IPS-18c (cell line): ENCODE results near the gene ATXN7L2.

Experiments
- H3K4me3 ChIP-seq: 2 replicates; pipeline ENCODE4 v1.7.0; 2013; ENCODE audit warnings: low read depth, mild to moderate bottlenecking, low read length, moderate library complexity; ENCODE audit not compliant: insufficient read depth
- H3K9me3 ChIP-seq: one replicate; pipeline ENCODE4 v1.6.1; 2013; ENCODE audit warnings: mild to moderate bottlenecking, low read length, moderate library complexity; ENCODE audit not compliant: control insufficient read depth, insufficient read depth

ATXN7L2 gene

DNA sequence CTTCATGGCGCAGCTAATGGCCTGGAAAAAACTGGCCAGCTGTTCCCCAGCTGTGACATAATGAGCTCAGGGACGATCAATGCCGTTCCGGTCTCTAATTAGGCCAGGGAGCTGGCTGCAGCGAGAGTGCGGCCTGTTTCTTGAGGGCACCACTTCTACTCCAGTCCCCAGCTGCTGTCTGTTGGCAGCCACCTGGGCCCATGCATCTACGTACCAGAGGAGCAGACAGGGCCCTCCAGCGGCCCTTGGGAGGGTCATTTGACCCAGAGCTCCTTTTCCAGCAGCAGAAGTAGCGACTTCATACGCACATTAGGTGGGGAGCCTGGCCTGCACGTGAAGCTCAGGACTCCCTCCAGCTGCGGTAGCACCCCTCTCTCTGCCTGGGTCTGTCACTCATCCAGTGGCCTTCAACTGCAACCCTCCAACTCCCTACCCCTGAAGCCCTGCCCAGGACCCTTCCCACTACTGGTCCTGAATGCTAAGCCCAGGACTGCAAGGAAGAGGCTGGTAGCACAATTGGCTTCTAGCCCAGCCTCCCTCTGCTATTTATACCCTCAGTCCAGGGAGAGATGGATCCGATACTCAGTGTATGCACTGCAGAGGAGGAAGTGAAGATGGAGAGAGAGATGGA, 46.9 kb downstream of the ATXN7L2 start:
- Histone ChIP-seq H3K9me3 (no peaks in the 10 kb centered on the region), H3K4me3 (no peak overlapping the region)

DNA sequence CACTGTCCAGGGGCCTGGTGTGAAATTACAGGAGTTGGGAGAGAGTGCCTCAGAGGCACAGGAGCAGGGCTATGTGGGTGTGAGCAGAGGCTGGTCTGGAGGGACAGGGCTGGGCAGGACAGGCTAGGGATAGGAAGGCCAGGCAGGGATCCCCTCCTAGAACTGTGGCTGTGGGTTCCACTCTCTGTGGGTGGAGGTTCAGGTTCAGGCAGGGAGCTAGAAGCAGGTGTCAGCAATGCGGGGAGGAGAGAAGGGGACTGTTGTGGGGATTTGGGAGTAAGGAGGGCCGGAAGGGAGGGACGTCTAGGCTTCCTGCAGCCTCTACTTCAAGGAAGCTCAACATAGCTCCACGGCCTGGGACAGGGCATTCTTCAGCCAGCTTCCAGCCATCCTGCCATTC, 47.7 kb downstream of the ATXN7L2 start:
- Histone ChIP-seq H3K9me3 (no peaks in the 10 kb centered on the region), H3K4me3 (no peak overlapping the region)

DNA sequence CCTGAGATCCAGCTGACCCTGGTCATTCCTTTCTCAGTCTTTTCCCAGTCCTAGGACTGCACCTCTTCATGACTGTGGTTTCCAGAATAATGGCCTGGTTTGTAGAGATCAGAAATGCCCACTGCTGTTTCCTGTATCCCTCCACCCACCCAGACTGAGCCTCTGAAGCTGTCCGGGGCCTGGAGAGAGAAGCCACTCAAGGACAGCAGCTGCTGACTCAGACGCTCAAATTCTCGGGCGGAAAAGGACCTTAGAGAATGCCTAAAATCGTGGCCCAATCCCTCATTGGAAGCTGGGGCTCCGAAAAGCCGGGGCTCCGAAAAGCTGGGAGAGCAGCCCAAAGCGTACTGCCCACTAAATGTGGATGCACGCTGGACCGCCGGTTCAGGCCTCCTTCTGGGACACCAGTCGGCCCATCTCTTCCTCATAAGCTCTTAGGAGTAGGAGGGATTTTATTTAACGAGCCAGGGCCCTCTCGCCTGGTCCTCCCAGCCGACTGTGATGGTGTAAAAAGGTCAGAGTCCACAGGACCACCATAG, 48.2 kb downstream of the ATXN7L2 start:
- Histone ChIP-seq H3K9me3 (no peaks in the 10 kb centered on the region), H3K4me3 (no peak overlapping the region)

DNA sequence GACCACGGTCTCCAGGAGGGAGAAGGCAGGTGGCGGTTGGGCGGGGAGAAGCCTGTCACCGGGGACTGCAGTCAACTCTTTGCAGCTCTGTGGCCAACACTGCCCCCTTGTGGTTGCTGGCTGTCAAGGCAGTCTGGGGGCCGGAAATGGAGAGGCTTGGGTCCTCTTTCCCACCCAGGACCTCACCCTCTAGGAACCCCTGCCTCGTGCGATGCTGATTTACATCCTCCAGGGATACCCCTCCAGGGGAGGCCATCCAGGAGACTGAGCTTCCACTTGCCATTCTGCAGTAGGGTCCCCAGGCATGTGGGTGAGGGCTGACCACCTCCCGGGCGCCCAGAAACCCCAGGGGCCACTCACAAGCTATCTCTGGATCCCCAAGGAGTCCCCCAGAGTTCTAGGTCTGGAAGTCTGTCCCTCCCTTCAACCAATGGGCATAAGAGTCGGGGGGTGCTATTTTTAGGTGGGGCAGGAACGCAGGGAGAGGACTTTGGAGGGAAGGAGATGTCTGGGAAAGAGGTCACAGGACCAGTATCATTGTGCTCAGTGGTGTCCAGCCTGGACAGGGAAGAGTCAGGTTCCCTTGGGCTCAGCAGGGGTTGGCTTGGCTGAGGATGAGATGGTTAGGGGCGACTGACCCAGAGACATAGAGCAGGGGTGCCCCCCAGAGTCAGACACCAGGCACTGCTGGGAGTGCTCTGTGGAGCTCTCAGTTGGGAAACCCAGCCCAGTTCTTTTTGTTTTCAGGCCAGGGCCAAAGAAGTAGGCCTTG, 48.8 kb downstream of the ATXN7L2 start:
- no peak overlapping the region; the same call in 1 of the 2 replicates for H3K4me3 ChIP-seq
- no peaks in the 10 kb centered on the region for H3K9me3 ChIP-seq

DNA sequence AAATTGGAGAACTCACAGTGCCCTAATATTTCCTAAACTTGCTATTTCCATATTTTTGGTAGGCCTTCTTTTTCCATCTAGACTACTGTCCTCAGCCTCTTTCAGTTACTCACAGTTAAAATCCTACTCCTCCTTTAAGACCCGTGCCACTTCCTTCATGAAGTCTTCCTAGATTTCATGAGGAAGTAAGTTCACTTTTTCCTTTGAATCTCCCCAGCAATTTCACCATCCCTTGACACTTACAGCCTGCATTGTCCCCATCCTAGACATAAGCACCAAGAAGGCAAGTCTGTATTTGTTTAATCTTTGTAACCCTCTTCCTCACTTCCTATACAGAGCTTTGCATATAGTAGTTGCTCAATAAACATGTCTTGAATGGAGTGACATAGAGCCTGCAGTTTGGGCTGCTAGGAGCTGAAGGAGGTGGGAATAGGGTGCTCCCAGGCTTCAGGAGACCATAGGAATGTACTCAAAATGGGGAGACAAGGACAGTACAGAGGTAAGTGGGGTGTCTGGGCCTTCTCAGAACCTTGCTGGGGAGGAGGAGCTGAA, 50.7 kb downstream of the ATXN7L2 start:
- Histone ChIP-seq H3K9me3 (no peaks in the 10 kb centered on the region), H3K4me3 (no peak overlapping the region)

DNA sequence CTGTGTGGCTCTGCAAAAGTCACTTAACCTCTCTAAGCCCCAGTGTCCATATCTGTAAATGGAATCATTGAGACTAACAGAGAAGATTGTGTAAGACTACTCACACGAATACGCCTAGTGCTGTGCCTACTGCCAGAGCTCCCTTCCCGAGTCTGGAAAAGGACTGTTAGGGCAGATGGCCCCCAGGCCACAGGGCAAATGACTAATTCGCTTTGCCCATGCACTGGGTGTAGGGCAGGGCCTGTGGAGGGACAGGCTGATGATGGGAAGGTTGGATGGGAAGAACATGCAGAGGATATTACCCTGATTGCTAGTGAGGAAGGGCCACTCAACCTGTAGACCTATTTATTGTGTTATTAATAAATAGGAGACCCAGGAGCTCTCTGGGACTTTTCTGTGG, 51.8 kb downstream of the ATXN7L2 start:
- Histone ChIP-seq H3K9me3 (no peaks in the 10 kb centered on the region), H3K4me3 (no peak overlapping the region)

DNA sequence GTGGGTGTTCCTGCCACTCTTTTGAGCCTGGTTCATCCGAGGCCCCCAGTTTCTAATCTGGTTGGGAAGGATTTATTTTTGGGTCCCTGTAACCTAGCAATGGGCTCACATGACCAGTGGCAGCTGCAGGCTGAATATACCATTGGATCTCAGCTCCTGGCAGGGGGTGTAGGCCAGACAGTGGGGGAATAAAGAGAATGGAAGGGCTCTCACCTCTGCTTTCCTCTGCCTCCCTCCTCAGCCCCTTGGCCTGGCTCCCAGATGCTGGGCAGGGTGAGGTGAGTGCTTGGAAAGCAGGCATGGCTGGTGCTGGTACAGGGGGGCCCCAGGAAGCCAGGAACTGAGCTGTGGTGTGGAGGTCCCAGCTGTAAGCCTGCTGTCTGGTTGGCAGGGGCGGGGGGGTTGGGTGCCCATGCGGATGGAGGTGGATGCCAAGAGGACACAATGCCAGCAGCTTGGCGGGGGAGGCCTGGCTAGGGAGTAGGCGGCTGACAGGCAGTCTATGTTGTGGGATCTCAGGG, 52.3 kb downstream of the ATXN7L2 start:
- Histone ChIP-seq H3K9me3 (no peaks in the 10 kb centered on the region), H3K4me3 (no peak overlapping the region)

DNA sequence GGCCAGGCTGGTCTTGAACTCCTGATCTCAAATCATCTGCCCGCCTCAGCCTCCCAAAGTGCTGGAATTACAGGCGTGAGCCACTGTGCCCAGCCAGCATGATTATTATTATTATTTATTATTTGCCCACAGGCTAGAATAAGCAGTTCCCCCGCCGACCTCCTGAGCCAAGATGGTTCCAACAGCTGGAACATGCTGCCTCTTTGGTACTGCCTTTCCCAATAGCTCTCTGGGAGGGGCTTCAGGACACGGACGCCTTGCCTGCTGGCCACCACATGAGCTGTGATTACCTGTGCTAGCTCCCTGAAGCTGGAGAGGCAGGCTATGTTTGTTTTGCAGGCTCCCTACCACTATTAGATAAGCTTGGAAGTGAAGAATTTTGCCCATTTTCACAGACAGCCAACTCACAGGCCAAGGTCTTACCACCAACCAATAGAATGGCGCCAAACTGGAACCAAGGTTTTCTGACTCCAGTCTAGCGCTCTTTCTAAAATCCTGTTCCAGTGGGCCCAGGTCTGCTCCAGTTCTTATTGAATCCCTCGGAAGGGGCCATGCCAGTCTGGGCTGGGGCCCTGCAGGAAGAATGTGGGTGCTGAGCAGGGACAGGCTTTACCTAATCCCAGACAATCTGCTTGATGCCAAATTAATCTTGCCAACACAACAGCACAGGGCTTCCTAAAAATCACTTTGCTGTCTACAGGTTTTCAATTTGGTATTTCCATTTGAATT, 53.9 kb downstream of the ATXN7L2 start:
- H3K4me3 ChIP-seq, result no peak overlapping the region

DNA sequence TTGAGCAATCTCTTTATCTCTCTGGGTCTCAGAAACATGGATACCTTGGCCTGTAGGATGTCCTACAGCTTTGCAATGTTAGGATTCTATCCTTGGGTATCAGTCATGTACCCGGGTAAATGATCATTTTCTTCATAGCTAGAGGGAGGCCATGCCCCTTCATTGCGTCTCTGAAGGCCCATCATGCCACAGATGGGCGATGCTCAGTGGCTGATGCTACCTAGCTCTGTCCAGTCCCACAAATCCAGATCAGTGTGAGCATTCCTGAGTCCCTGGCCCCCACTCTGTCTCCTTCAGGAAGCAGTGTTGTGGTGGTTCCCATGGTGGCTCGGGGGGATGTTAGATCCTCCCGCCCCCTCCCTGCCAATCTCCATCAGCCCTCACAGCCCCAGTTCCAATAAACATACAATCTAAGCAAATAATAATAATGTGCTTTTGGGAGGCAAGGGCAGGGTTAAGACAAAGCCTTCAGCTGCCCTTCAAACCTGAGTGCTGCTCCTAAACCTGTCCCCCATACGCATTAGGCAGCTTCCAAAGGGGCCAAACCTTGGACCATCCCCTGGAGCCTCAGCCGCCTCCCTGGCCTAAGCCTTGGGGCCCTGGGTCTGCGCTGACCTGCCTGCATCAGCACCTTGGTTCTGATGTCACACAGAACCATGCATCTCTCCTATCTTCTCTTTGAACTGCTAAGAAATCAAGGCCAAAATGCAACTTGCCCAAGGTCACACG, 55.3 kb downstream of the ATXN7L2 start:
- H3K4me3 ChIP-seq, result no peak overlapping the region

More for the DNA sequence above, 53.9 kb downstream of the ATXN7L2 start:
- no peaks in the 10 kb centered on the region for H3K9me3 ChIP-seq

DNA sequence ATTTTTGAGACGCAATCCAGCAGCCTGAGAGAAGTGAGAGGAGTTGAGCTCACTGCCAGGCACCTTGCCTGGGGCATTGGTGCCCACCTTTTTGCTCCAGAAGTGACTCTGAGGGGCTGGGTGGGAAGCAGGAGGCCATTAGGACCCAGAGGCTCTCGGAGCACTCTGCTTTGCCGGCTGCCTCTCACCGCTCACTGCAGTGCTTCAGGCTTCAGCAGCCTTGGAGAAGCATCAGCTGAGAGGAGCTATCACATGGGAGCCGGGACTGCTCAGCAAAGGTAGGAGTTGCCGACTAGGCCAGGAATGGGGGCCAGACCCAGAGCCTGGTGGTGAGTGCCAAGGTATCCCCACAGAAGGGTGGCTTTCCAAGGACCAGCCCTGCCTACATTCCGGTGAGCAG, 56.0 kb downstream of the ATXN7L2 start, which contains the start of gene GPR61:
Gene GPR61, plus strand, starts transcription at position 197 of the 400 bp plus-strand sequence. CDS start 3,151 bp downstream, outside the sequence.
- no peaks in the 10 kb centered on the region for H3K9me3 ChIP-seq
- H3K4me3 ChIP-seq, result peak within 1 kb of the TSS; percentile 17; the same call in 1 of the 2 replicates

More for the DNA sequence above, 55.3 kb downstream of the ATXN7L2 start:
- no peaks in the 10 kb centered on the region for H3K9me3 ChIP-seq

DNA sequence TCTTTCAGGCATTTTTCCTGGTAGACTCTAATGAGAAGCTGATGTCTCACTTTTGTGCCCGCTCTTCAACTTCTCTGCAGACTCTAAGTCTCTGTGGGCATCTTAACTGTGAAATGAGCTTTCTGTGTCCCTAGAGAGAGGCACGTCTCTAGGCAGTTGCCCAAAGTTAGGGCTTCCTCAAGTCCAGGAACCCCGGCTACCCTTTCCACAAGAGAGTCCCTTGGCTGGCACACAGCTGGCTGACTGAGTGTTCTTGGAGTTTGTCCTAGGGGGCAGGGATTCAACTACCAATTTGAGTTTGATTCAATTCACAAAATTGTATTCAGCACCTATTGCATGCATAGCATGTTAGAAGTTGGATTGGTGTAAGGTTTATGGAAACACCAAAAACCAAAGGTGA, 57.4 kb downstream of the ATXN7L2 start:
- Histone ChIP-seq H3K4me3 (no peak overlapping the region), H3K9me3 (no peaks in the 10 kb centered on the region)
